Measurements from ENCODE around the gene SELENOS.

DNA sequence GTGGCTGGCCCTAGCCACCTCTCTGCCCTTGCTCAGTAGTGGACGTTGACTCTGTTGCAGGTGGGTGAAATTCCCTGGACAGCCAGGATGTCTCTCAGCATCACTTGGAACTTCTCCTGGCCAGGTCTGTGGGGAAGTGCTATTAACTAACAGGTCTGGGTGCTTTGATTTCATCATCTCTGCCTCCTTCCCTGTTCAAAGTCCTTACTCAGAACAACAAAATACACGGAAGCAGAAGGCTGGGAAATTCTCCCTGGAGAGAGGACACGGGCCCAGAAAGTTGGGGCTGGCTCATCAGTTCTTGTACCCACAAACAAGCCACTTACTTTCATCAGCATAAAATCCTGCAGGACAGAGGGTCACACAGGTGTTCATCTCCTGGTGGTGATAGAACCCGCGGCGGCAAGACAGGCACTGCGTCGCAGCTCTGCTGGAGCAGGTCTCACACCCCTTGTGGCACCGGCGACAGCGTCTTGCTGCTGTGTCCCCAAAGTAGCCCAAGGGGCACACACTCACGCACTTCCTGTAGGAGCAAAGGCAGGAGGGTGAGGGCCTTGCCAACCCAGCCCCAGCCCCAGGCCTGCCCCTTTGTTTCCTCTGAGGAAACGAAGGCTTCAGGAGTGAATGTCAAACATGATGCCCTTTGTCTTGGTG, 47.4 kb upstream of the SELENOS start:
- TF ChIP-seq EZH2 (optimal IDR thresholded peaks at IDR 0.05; ENCODE audit: low read depth, low read length) (no peak), EZH2phosphoT487 (IDR thresholded peaks at IDR 0.05; ENCODE audit: low read length) (no peak)
- TF ChIP-seq, protein P1, sequence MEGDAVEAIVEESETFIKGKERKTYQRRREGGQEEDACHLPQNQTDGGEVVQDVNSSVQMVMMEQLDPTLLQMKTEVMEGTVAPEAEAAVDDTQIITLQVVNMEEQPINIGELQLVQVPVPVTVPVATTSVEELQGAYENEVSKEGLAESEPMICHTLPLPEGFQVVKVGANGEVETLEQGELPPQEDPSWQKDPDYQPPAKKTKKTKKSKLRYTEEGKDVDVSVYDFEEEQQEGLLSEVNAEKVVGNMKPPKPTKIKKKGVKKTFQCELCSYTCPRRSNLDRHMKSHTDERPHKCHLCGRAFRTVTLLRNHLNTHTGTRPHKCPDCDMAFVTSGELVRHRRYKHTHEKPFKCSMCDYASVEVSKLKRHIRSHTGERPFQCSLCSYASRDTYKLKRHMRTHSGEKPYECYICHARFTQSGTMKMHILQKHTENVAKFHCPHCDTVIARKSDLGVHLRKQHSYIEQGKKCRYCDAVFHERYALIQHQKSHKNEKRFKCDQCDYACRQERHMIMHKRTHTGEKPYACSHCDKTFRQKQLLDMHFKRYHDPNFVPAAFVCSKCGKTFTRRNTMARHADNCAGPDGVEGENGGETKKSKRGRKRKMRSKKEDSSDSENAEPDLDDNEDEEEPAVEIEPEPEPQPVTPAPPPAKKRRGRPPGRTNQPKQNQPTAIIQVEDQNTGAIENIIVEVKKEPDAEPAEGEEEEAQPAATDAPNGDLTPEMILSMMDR (IDR thresholded peaks at IDR 0.05; ENCODE audit: low read length) = no peak
